K562 (cell line): ENCODE measurements around the gene HSPA5. TPM values are rescaled to one million over a fixed set of nuclear protein-coding genes. Genes with fewer than 3 reads are reported as not detected.

Experiments
- MCM3 ChIP-seq: fragments of 450-650 bp; IDR thresholded peaks from 2 replicates; pipeline ENCODE4 v1.6.1; 2016
- MYC ChIP-seq, 2 experiments: fragments of 250-450 bp in 1 of 2; sonication (Bioruptor Pico) in 1 of 2; IDR thresholded peaks; 2 replicates each; pipeline versions ENCODE4 v1.5.1 to v1.6.1; 2012 to 2021; ENCODE audit warnings: low read depth in 2 of 2, borderline replicate concordance in 1 of 2, improper control_type of control experiment in 1 of 2, low read length in 1 of 2, mild to moderate bottlenecking in 1 of 2, moderate library complexity in 1 of 2
- PURB ChIP-seq: sonication (generic); formaldehyde crosslinking; IDR thresholded peaks from 2 replicates; pipeline ENCODE4 v1.9.0; 2021; ENCODE audit warnings: low read depth, mild to moderate bottlenecking, missing genetic modification reagents
- RBM25 ChIP-seq: fragments of 200-400 bp; formaldehyde crosslinking; IDR thresholded peaks from 2 replicates; pipeline ENCODE4 v1.6.1; 2018; ENCODE audit warnings: low read length, low read depth, moderate library complexity; ENCODE audit not compliant: severe bottlenecking
- RHOXF2B ChIP-seq: fragments of 250-450 bp; sonication (Bioruptor Pico); conservative IDR thresholded peaks from 2 replicates; pipeline ENCODE4 v1.5.1; 2021
- SMARCC2 ChIP-seq: fragments of 450-650 bp; IDR thresholded peaks from 2 replicates; pipeline ENCODE4 v1.6.1; 2017; ENCODE audit warnings: antibody characterized with exemption, moderate library complexity, mild to moderate bottlenecking, low read depth
- WHSC1 ChIP-seq: IDR thresholded peaks from one replicate; pipeline ENCODE4 v1.6.1; 2012; ENCODE audit warnings: low read length, control low read depth, inconsistent platforms
- ZNF121 ChIP-seq: sonication (generic); formaldehyde crosslinking; conservative IDR thresholded peaks from 2 replicates; pipeline ENCODE4 v1.8.0; 2022; ENCODE audit warnings: missing genetic modification reagents
- ZNF134 ChIP-seq: fragments of 250-450 bp; sonication (Bioruptor Pico); conservative IDR thresholded peaks from 2 replicates; pipeline ENCODE4 v1.4.0; 2020
- ZNF224 ChIP-seq: sonication (generic); formaldehyde crosslinking; IDR thresholded peaks from 2 replicates; pipeline ENCODE4 v1.8.0; 2022; ENCODE audit warnings: mild to moderate bottlenecking, missing genetic modification reagents
- ZNF436 ChIP-seq: fragments of 250-450, 450-650 bp; sonication (Bioruptor Pico); formaldehyde crosslinking; IDR thresholded peaks from 2 replicates; pipeline ENCODE4 v1.7.0; 2020; ENCODE audit warnings: mild to moderate bottlenecking
- ZNF507 ChIP-seq: conservative IDR thresholded peaks from 2 replicates; pipeline ENCODE4 v1.6.1; 2017; ENCODE audit warnings: missing genetic modification characterization, missing compliant biosample characterization
- ZNF695 ChIP-seq: fragments of 450-650 bp; formaldehyde crosslinking; IDR thresholded peaks from 2 replicates; pipeline ENCODE4 v1.4.0; 2020; ENCODE audit warnings: mild to moderate bottlenecking, moderate library complexity
- polyA plus RNA-seq, 8 experiments: library from polyadenylated mRNA; depleted of rRNA in 4 of 8; stranded (reverse) in 5 of 8; unstranded in 3 of 8; fragments of >200 nt; fragmentation: Nextera tagmentation in 2 of 8; fragmentation: Illumina TruSeq in 1 of 8; extraction: Ambion mirVana in 2 of 8; extraction: Trizol in 1 of 8; gene quantifications; 2 replicates each; pipeline versions ENCODE4 v1.2.1 to v1.2.3, GENCODE V29; 2011 to 2014; ENCODE audit warnings: inconsistent platforms in 1 of 8, missing spikeins in 1 of 8
- total RNA-seq, 7 experiments: library from RNA; depleted of rRNA in 6 of 7; stranded (reverse); fragments of >200 nt in 6 of 7; fragmentation: Illumina TruSeq in 2 of 7; extraction: Trizol in 2 of 7; gene quantifications; 2 replicates each; pipeline versions ENCODE4 v1.2.1 to v1.2.3, GENCODE V29; 2011 to 2021; ENCODE audit warnings: low replicate concordance in 1 of 7
- TF ChIP-seq, protein P1 (sequence below): sonication (generic); formaldehyde crosslinking; IDR thresholded peaks from 2 replicates; pipeline ENCODE4 v1.8.0; 2022; ENCODE audit warnings: mild to moderate bottlenecking, missing genetic modification reagents

HSPA5 gene
- total and polyA plus RNA-seq, 9 of the 15 experiments (the other 6 are each of a cell fraction or from before 2014, with no cell fraction given) = 48.0 to 265 (median 113) TPM

- TF ChIP-seq, protein P1, sequence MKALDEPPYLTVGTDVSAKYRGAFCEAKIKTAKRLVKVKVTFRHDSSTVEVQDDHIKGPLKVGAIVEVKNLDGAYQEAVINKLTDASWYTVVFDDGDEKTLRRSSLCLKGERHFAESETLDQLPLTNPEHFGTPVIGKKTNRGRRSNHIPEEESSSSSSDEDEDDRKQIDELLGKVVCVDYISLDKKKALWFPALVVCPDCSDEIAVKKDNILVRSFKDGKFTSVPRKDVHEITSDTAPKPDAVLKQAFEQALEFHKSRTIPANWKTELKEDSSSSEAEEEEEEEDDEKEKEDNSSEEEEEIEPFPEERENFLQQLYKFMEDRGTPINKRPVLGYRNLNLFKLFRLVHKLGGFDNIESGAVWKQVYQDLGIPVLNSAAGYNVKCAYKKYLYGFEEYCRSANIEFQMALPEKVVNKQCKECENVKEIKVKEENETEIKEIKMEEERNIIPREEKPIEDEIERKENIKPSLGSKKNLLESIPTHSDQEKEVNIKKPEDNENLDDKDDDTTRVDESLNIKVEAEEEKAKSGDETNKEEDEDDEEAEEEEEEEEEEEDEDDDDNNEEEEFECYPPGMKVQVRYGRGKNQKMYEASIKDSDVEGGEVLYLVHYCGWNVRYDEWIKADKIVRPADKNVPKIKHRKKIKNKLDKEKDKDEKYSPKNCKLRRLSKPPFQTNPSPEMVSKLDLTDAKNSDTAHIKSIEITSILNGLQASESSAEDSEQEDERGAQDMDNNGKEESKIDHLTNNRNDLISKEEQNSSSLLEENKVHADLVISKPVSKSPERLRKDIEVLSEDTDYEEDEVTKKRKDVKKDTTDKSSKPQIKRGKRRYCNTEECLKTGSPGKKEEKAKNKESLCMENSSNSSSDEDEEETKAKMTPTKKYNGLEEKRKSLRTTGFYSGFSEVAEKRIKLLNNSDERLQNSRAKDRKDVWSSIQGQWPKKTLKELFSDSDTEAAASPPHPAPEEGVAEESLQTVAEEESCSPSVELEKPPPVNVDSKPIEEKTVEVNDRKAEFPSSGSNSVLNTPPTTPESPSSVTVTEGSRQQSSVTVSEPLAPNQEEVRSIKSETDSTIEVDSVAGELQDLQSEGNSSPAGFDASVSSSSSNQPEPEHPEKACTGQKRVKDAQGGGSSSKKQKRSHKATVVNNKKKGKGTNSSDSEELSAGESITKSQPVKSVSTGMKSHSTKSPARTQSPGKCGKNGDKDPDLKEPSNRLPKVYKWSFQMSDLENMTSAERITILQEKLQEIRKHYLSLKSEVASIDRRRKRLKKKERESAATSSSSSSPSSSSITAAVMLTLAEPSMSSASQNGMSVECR (CRISPR knock-in tag) = no peak
- TF ChIP-seq MCM3 (no peak), RHOXF2B (no peak), RBM25 (peak; percentile 22), ZNF134 (CRISPR knock-in tag) (no peak), WHSC1 (no peak), ZNF507 (no peak), PURB (CRISPR knock-in tag) (no peak), ZNF695 (CRISPR knock-in tag) (no peak), ZNF224 (no peak), ZNF436 (CRISPR knock-in tag) (no peak), MYC (IDR thresholded peaks at IDR 0.05; ENCODE audit: low read depth, low read length) (no peak; the same call in 1 of the 2 replicates), MYC (CRISPR knock-in tag; IDR thresholded peaks at IDR 0.05; ENCODE audit: borderline replicate concordance, low read depth) (0 out of 2 replicates have a peak, but pooled peaks have one; percentile 13), SMARCC2 (no peak), ZNF121 (CRISPR knock-in tag) (peak; percentile 44; the same call in 1 of the 2 replicates)
Measured at GRCh38 chr9:125190361-125190801, 50.8 kb downstream of the HSPA5 start (continued).
